H1 (cell line): Measurements from ENCODE around the gene ADGRB3.
"Not testable (repeated sequence)": the region's sequence is repeated elsewhere in the genome, so short reads cannot be mapped to it uniquely, and the experiment has no call there.

Experiments used
- POLR2A ChIP-seq, 2 experiments: IDR thresholded peaks; 1 replicate in 1 of 2; 2 replicates in 1 of 2; pipeline ENCODE4 v1.6.1; 2011; ENCODE audit warnings: low read depth in 2 of 2, low read length in 2 of 2, mild to moderate bottlenecking in 2 of 2; ENCODE audit errors: control extremely low read depth in 1 of 2
- RAD21 ChIP-seq, 2 experiments: IDR thresholded peaks in 1 of 2; conservative IDR thresholded peaks in 1 of 2; 2 replicates each; pipeline ENCODE4 v1.6.1; 2011; ENCODE audit warnings: low read depth in 2 of 2, low read length in 2 of 2, improper control_type of control experiment in 1 of 2, inconsistent platforms in 1 of 2, mild to moderate bottlenecking in 1 of 2, moderate library complexity in 1 of 2
- SRF ChIP-seq: IDR thresholded peaks from 2 replicates; pipeline ENCODE4 v1.6.1; 2011; ENCODE audit warnings: mild to moderate bottlenecking, low read depth, low read length, moderate library complexity
- TF ChIP-seq, protein P1 (sequence below), 3 experiments: IDR thresholded peaks; 1 replicate in 2 of 3; 2 replicates in 1 of 3; pipeline versions ENCODE4 v1.5.1 to v1.6.1; 2011; ENCODE audit warnings: low read length in 3 of 3, mild to moderate bottlenecking in 3 of 3, inconsistent platforms in 2 of 3, low read depth in 1 of 3, moderate library complexity in 1 of 3; ENCODE audit not compliant: insufficient read depth in 1 of 3; ENCODE audit errors: control extremely low read depth in 1 of 3
- TF ChIP-seq, protein P2 (sequence below): IDR thresholded peaks from 2 replicates; pipeline ENCODE4 v1.6.1; 2012; ENCODE audit warnings: inconsistent platforms

DNA sequence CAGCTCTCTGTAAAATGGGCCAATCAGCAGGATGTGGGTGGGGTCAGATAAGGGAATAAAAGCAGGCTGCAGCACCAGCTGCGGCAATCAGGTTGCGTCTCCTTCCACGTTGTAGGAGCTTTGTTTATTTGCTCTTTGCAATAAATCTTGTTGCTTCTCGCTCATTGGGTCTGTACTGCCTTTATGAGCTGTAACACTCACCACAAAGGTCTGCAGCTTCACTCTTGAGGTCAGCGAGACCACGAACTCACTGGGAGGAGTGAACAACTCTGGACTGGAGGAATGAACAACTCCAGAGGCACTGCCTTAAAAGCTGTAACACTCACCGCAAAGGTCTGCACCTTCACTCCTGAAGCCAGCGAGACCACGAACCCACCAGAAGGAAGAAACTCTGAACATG is 248.2 kb downstream of the ADGRB3 start:
- not testable (repeated sequence) for TF ChIP-seq SRF; POLR2A (IDR thresholded peaks at IDR 0.05; ENCODE audit: control extremely low read depth in 1 of 2, low read depth in 2 of 2, low read length in 2 of 2); RAD21 (IDR thresholded peaks at IDR 0.05 in 1 of 2, conservative IDR thresholded peaks at IDR 0.05 in 1 of 2; ENCODE audit: low read depth in 2 of 2, low read length in 2 of 2)
- TF ChIP-seq, protein P1, sequence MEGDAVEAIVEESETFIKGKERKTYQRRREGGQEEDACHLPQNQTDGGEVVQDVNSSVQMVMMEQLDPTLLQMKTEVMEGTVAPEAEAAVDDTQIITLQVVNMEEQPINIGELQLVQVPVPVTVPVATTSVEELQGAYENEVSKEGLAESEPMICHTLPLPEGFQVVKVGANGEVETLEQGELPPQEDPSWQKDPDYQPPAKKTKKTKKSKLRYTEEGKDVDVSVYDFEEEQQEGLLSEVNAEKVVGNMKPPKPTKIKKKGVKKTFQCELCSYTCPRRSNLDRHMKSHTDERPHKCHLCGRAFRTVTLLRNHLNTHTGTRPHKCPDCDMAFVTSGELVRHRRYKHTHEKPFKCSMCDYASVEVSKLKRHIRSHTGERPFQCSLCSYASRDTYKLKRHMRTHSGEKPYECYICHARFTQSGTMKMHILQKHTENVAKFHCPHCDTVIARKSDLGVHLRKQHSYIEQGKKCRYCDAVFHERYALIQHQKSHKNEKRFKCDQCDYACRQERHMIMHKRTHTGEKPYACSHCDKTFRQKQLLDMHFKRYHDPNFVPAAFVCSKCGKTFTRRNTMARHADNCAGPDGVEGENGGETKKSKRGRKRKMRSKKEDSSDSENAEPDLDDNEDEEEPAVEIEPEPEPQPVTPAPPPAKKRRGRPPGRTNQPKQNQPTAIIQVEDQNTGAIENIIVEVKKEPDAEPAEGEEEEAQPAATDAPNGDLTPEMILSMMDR (IDR thresholded peaks at IDR 0.05; ENCODE audit: control extremely low read depth in 1 of 3, insufficient read depth in 1 of 3, low read depth in 1 of 3, low read length in 3 of 3), result not testable (repeated sequence)
- TF ChIP-seq, protein P2, sequence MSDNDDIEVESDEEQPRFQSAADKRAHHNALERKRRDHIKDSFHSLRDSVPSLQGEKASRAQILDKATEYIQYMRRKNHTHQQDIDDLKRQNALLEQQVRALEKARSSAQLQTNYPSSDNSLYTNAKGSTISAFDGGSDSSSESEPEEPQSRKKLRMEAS, result not testable (repeated sequence)
